ENCODE measurements around the gene SLC4A2. TPM values are rescaled to one million over a fixed set of nuclear protein-coding genes. Genes with fewer than 3 reads are reported as not detected.

Gene SLC4A2
- total and polyA plus RNA-seq, 2 of the 8 experiments (the other 6 are each of a cell fraction or from before 2014, with no cell fraction given), result 72.6 to 147 TPM

DNA sequence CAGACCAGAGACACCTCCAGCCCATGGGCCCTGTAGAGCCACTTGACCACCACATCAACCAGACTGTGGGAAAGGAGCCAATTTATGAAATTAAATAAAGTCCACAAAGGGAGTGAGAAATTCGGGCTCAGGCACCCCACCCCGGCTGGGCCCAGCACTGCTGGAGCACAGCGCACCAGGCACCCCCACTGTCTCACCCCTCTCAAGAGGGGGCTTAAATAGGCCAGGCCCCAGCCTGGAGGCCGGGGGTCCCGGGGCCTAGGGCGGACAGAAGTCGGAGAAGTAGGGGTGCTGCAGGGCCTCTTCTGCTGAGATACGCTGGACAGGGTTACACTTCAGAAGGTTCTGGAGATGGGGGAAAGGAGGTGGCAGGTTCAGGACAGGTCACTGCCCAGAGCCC, 5.6 kb upstream of the SLC4A2 start:
- H4K8ac ChIP-seq (ENCODE audit: extremely low read depth, insufficient read depth, low read length), result no peak overlapping the region
- TF ChIP-seq ASH2L (IDR thresholded peaks at IDR 0.05; ENCODE audit: low read length) (no peak), POU5F1 (IDR thresholded peaks at IDR 0.05; ENCODE audit: low read depth, low read length) (no peak), SAP30 (IDR thresholded peaks at IDR 0.05; ENCODE audit: insufficient read depth, insufficient replicate concordance, low read length) (no peak), KDM1A (IDR thresholded peaks at IDR 0.05; ENCODE audit: borderline replicate concordance, low read length) (no peak), EP300 (IDR thresholded peaks at IDR 0.05; ENCODE audit: borderline replicate concordance in 1 of 2, low read depth in 2 of 2, low read length in 2 of 2) (no peak), GABPA (IDR thresholded peaks at IDR 0.05; ENCODE audit: borderline replicate concordance, insufficient read depth, low read length) (no peak)
- TF ChIP-seq, protein P1, sequence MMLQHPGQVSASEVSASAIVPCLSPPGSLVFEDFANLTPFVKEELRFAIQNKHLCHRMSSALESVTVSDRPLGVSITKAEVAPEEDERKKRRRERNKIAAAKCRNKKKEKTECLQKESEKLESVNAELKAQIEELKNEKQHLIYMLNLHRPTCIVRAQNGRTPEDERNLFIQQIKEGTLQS (IDR thresholded peaks at IDR 0.05; ENCODE audit: insufficient read depth, low read depth, low read length), result no peak
- H2AFZ ChIP-seq (ENCODE audit: low read length), result no peak overlapping the region
- no peak overlapping the region for H2BK12ac ChIP-seq (ENCODE audit: low read depth, low read length)
- WGBS, 2 experiments (ENCODE audit: extremely low coverage in 1 of 2, insufficient coverage in 1 of 2, insufficient read length in 1 of 2, insufficient replicate concordance in 2 of 2, low coverage in 1 of 2, low lambda C conversion rate in 2 of 2, missing lambda C conversion rate in 1 of 2), result 97% methylated on average over 4 of the region's 8 CpGs; no CpG with 5 or more reads in 1 of the 2 experiments
- no peak overlapping the region for H3K4ac ChIP-seq (replicated peaks; ENCODE audit: insufficient read length, low read depth, low read length)
- H2AK5ac ChIP-seq (ENCODE audit: low read depth, low read length), result no peak overlapping the region
- ChIA-PET POLR2A (ENCODE audit: partially characterized antibody) (no interaction called here), CTCF (ENCODE audit: partially characterized antibody) (interaction anchor here (1.0 to 4.1 kb wide), 4 partner anchors 19 to 89 kb away, joined by 3 to 30 read pairs (median 7); no protein-coding TSS in a partner anchor)
- no peak for DNase-seq (ENCODE audit: low read depth in 1 of 2, low spot score in 2 of 2)
- H2BK120ac ChIP-seq (replicated peaks; ENCODE audit: low read depth, low read length), result no peak overlapping the region
- H3K9me3 ChIP-seq (ENCODE audit: insufficient read depth in 2 of 2, low read depth in 1 of 2, low read length in 1 of 2), result no peaks in the 10 kb centered on the region
- no peak overlapping the region for H3K9ac ChIP-seq (replicated peaks in 1 of 4; ENCODE audit: extremely low read depth in 1 of 4, low read depth in 3 of 4, low read length in 3 of 4)
- no peak overlapping the region for H3K18ac ChIP-seq (ENCODE audit: extremely low read depth, low read length)
- H2BK20ac ChIP-seq (ENCODE audit: low read length), result no peak overlapping the region
- no peak overlapping the region for H3K27ac ChIP-seq (ENCODE audit: low read depth, low read length)
- no peaks in the 10 kb centered on the region for H3K36me3 ChIP-seq (ENCODE audit: control insufficient read depth in 2 of 4, insufficient read depth in 4 of 4, low read length in 3 of 4)
- peaks cover 4 to 23% (median 13%) of the 10 kb centered on the region in 4 experiments for H3K4me1 ChIP-seq (replicated peaks in 1 of 4; ENCODE audit: control insufficient read depth in 3 of 4, insufficient read depth in 4 of 4, low read length in 3 of 4)
- no peak overlapping the region for H3K4me2 ChIP-seq (ENCODE audit: insufficient read depth in 1 of 2, low read depth in 2 of 2, low read length in 2 of 2)
- H3K56ac ChIP-seq (replicated peaks; ENCODE audit: insufficient read length, low read depth, low read length), result no peak overlapping the region
- H4K91ac ChIP-seq (replicated peaks; ENCODE audit: insufficient read length, low read length), result no peak overlapping the region
- peaks cover 14% of the 10 kb centered on the region for H3K23me2 ChIP-seq (ENCODE audit: low read depth, low read length)
- no peak overlapping the region for H3K23ac ChIP-seq (ENCODE audit: insufficient read length)
- H2BK5ac ChIP-seq (ENCODE audit: low read depth, low read length), result no peak overlapping the region
- no peak for FAIRE-seq
- peaks cover 4 to 34% (median 25%) of the 10 kb centered on the region in 4 experiments for H3K27me3 ChIP-seq (replicated peaks in 1 of 4; ENCODE audit: control insufficient read depth in 3 of 4, extremely low read depth in 1 of 4, insufficient read depth in 3 of 4, low read length in 3 of 4)
- H4K5ac ChIP-seq (ENCODE audit: insufficient read length, low read depth, low read length), result no peak overlapping the region
- no peaks in the 10 kb centered on the region for H3K79me2 ChIP-seq (ENCODE audit: control insufficient read depth in 1 of 2, insufficient read depth in 2 of 2, low read length in 2 of 2)
- no peak overlapping the region for H2BK15ac ChIP-seq (ENCODE audit: low read length)
- no peaks in the 10 kb centered on the region for H3K79me1 ChIP-seq (ENCODE audit: low read depth, low read length)
- H4K20me1 ChIP-seq (replicated peaks in 1 of 2; ENCODE audit: control insufficient read depth in 1 of 2, insufficient read depth in 2 of 2, low read length in 2 of 2), result peaks cover 0 to 16% of the 10 kb centered on the region in 2 experiments
- H3K4me3 ChIP-seq (ENCODE audit: extremely low read depth in 1 of 4, insufficient read depth in 2 of 4, low read depth in 3 of 4, low read length in 4 of 4), result no peak overlapping the region
- H3K14ac ChIP-seq (ENCODE audit: insufficient read length), result no peak overlapping the region

All from H1 (cell line).